ENCODE measurements around the gene EXD1.
"Not testable (repeated sequence)": the region's sequence is repeated elsewhere in the genome, so short reads cannot be mapped to it uniquely, and the experiment has no call there.

EXD1 gene

DNA sequence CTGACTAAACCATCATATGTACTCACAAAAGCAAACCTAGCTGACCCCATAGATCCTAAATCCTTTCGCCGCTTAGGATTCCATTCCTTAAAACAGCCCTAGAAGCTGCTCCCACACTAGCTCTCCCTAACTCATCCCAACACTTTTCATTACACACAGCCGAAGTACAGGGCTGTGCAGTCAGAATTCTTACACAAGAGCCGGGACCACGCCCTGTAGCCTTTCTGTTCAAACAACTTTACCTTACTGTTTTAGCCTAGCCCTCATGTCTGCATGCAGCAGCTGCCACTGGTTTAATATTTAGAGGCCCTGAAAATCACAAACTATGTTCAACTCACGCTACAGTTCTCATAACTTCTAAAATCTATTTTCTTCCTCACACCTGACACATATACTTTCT, 95.0 kb downstream of the EXD1 start:
- DNase-seq = not testable (repeated sequence)

DNA sequence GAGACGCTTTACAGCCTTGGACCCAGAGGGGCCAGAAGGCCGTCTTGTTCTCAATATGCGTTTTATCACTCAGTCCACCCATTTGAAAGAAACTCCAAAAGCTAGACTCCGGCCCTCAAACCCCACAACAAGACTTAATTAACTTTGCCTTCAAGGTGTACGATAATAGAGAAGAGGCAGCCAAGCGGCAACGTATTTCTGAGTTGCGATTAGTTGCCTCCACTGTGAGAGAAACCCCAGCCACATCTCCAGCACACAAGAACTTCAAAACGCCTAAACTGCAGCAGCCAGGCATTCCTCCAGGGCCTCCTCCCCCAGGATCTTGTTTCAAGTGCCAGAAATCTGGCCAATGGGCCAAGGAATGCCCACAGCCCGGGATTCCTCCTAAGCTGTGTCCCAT, 97.1 kb downstream of the EXD1 start:
- DNase-seq = no peak

All from cerebellar nuclear complex (tissue), 1 donor.